Activated CD8-positive, alpha-beta memory T cell treated with anti-CD3 and anti-CD28 coated beads, Interleukin-2, amount 10 ng/mL, durations not matched to agents 7 days and 5 days (primary cell): ENCODE measurements around the gene RASGEF1C. TPM values are rescaled to one million over a fixed set of nuclear protein-coding genes. Genes with fewer than 3 reads are reported as not detected.

Experiments used
- ATAC-seq: fragments of 150-1000 bp; cut with Tn5 transposase; one replicate; pipeline ENCODE4 v1.10.0; 2021; ENCODE audit warnings: moderate library complexity
- CTCF ChIA-PET: fragments of 350-600 bp; sonication (Branson Sonifier 250); formaldehyde crosslinking; loops from one replicate; lab custom pipeline; 2021; ENCODE audit warnings: antibody characterized with exemption; lab: Charles Lee
- DNase-seq: peaks from one replicate; pipeline ENCODE4 v3.0.0-alpha.2; 2020
- H3K27ac Mint-ChIP-seq: one replicate; pipeline ENCODE4 v1.8.0; 2021; ENCODE audit warnings: mild to moderate bottlenecking, mixed read lengths
- H3K27me3 Mint-ChIP-seq: one replicate; pipeline ENCODE4 v1.8.0; 2021; ENCODE audit warnings: mixed read lengths
- H3K36me3 Mint-ChIP-seq: one replicate; pipeline ENCODE4 v1.8.0; 2021; ENCODE audit warnings: mild to moderate bottlenecking, mixed read lengths
- H3K4me1 Mint-ChIP-seq: one replicate; pipeline ENCODE4 v1.8.0; 2021; ENCODE audit warnings: mixed read lengths
- H3K4me3 Mint-ChIP-seq: one replicate; pipeline ENCODE4 v1.8.0; 2021; ENCODE audit warnings: mild to moderate bottlenecking, moderate library complexity, mixed read lengths
- H3K9me3 Mint-ChIP-seq: one replicate; pipeline ENCODE4 v1.8.0; 2022; ENCODE audit warnings: low read depth, mixed read lengths
- total RNA-seq, 2 experiments: library from RNA; stranded (reverse); gene quantifications; one replicate each; pipeline ENCODE4 v1.2.3, GENCODE V29; 2021

Gene RASGEF1C
- total RNA-seq, 2 experiments from 2014 or later: not detected

DNA sequence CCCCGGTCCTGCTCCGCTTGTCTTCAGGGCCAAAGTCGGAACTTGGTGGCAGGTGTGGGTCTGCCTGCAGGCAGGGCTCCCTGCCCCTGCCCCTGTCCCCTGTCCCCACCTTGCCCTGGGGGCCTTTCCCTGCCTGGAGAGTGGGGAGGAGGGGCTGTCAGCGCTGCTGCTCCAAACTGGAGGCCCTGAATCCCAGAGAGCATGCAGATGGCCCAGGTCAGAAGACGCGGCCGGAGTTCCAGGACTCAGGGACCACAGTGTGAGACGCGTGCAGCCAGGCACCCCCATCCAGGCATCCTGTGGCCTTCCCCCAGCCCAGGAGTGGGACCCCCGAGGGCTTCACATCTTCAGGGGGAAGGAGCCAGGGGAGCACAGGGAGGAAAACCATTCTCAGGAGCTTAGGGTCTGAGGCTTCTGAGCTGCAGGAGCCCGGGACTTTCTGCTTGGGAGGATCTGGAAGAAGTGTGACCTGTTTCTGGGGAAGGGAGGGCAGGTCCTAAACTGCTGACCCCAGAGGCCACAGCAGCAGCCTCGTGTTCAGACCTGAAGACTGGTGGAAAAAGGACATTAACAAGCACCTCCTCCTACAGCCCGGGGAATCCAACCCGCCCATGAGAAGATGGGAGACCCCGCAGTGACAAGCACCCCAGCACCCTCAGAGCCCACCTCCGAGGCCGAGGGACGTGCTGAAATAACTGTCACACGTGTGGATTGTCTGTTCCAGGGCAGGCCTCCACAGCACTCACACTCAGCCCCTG is 38.0 kb downstream of the RASGEF1C start:
- CTCF ChIA-PET: no interaction called here
- Mint-ChIP-seq H3K4me3 (no peak overlapping the region), H3K27me3 (no peaks in the 10 kb centered on the region), H3K4me1 (no peaks in the 10 kb centered on the region), H3K36me3 (no peaks in the 10 kb centered on the region), H3K27ac (no peak overlapping the region), H3K9me3 (no peaks in the 10 kb centered on the region)
- DNase-seq: no peak
- ATAC-seq: no peak

DNA sequence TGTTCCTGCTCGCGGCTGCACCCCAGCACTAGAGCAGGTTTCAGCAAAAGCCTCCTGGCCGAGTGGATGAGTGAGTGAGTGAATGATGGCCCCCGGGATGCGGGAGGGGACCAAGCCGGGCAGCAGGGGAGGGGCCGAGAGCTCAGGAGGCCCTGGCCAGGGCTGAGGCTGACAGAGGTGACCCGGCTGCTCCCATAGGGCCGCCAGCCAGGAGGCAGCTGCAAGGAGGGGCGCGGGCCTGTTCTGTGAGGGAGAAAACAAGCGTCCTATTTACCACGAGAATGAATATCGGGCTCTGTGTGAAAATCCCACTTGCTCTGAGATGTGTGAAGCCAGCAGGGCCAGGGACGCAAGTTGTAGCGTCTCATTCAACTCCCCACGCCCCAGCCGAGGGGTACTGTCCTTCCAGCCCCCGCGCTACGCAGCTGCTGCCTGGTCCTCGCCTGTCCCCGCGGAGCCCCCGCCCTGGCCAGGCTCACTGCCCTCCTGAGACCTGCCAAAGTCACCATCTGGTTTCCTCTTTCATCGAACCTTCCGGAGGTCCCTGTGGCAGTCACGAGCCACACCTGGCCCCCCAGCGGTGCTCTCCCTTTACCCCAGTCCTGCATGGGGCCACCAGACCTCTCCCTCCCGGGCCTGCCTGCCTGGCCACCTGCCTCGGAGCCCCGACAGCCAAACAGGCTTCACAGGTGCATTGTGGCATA is 38.8 kb downstream of the RASGEF1C start:
- ATAC-seq (no peak), DNase-seq (no peak)
- Mint-ChIP-seq H3K27me3 (no peaks in the 10 kb centered on the region), H3K4me1 (no peaks in the 10 kb centered on the region), H3K36me3 (no peaks in the 10 kb centered on the region), H3K27ac (no peak overlapping the region), H3K9me3 (no peaks in the 10 kb centered on the region), H3K4me3 (no peak overlapping the region)
- CTCF ChIA-PET: no interaction called here

DNA sequence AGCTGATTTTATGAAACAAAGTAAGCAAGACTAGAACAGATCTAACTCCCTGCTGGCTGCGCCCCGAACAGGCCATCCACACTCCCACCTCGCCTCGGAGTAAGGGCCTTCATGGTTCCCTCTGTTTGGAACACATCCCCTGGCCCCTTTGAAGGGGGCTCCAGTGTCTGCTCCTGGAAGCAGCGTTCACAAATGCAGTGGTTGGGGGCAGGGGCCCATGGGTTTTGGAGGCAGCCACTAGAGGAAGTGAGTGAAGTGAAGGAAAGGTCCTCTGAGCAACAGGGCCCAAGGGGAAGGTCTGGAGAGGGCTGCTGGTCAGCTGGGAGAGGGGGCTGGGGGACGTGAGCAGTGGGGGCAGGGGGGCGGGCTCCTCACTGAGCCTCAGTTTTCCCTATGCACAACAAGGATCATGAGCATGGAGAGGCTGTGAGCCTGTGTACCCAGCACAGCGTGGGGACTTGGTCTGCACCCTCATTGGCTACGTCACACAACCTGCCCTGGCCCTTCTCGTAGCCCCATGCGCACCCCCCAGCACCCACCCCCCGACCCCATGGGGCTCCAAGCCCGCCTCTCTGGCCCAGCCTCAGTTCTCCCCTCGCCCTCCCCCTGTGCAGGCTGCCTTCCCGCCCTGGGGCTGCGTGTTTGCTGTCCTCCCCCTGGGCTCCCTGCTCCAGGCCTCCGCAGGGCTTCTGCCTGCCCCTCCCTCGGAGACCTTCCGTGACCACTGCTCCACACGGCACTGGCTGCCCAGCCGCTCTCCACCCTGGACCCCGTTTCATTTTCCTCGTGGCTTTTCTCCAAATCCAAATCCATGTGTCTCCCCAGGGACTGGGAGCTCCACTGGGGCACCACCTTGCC is 39.5 kb downstream of the RASGEF1C start:
- Mint-ChIP-seq H3K4me1 (no peaks in the 10 kb centered on the region), H3K27me3 (peaks cover 5% of the 10 kb centered on the region), H3K36me3 (no peaks in the 10 kb centered on the region), H3K27ac (no peak overlapping the region), H3K4me3 (no peak overlapping the region), H3K9me3 (no peaks in the 10 kb centered on the region)
- CTCF ChIA-PET: no interaction called here
- DNase-seq (no peak), ATAC-seq (no peak)

DNA sequence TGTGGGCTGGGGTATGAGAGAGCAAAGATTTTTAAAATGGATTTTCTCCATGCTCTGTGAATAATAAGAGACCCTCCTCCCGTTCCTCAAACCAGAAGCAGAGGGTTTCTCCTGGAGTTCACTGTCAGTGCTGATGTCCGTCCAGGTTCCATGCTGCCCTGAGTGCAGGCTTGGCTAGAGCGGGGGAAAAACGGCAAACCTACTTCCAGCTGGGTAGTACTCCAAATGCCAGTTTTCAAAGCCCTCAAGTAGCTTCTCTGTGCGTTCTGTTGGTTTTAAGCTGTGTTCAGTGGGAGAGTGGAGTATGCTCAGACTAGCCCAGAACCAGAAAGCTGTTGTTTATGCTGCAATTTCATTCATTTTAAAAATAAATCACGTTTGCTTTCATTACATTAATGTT is 40.3 kb downstream of the RASGEF1C start:
- Mint-ChIP-seq H3K4me1 (no peaks in the 10 kb centered on the region), H3K4me3 (no peak overlapping the region), H3K9me3 (no peaks in the 10 kb centered on the region), H3K27me3 (peaks cover 10% of the 10 kb centered on the region), H3K27ac (no peak overlapping the region), H3K36me3 (no peaks in the 10 kb centered on the region)
- no peak for ATAC-seq
- CTCF ChIA-PET: no interaction called here
- DNase-seq: no peak

DNA sequence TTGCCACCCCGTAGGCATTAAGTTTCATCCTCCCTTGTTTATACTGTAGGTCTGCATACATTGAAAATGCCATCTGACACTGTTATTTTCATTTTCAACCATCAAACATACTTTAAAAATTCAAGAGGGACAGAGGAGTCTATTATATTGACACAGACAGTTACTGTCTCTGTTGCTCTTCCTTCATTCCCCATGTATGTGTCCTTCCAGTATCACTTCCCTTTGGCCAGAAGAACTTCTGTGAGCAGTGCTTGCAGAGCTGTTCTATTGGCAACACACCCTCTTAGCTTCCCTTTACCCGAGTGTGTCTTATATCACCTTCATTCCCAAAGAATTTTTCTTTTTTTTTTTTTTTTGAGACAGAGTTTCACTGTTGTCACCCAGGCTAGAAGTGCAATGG is 42.8 kb downstream of the RASGEF1C start:
- no peak overlapping the region for H3K27ac Mint-ChIP-seq
- H3K27me3 Mint-ChIP-seq: peaks cover 13% of the 10 kb centered on the region
- no peaks in the 10 kb centered on the region for H3K4me1 Mint-ChIP-seq
- DNase-seq (no peak), ATAC-seq (no peak)
- no peaks in the 10 kb centered on the region for H3K9me3 Mint-ChIP-seq
- no peaks in the 10 kb centered on the region for H3K36me3 Mint-ChIP-seq
- CTCF ChIA-PET: interaction anchor here (0.7 kb wide), 1 partner anchor 1062 kb away, joined by 3 read pairs; no protein-coding TSS in a partner anchor
- H3K4me3 Mint-ChIP-seq: no peak overlapping the region

DNA sequence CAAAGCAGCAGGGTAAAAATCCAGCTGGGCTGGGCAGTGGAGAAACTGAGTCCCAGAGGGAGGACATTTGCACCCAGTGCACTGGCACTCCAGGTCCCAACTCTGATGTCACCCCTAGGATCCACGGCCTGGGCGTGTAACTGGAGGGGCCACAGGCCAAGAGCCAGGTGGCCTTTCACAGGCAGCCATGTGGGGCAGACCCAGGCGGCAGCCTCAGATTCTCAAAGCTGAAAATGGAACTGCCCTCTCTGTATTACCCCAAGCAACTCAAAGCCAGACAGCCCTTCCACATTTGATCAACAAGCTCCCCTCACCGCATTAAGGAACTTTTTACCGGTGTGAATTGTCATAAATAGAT is 46.7 kb downstream of the RASGEF1C start:
- H3K27me3 Mint-ChIP-seq: peaks cover 25% of the 10 kb centered on the region
- H3K27ac Mint-ChIP-seq: no peak overlapping the region
- no peak overlapping the region for H3K4me3 Mint-ChIP-seq
- CTCF ChIA-PET: interaction anchor here (0.6 kb wide), 1 partner anchor 131 kb away, joined by 3 read pairs; no protein-coding TSS in a partner anchor
- H3K4me1 Mint-ChIP-seq: no peaks in the 10 kb centered on the region
- ATAC-seq: no peak
- DNase-seq: no peak
- H3K9me3 Mint-ChIP-seq: no peaks in the 10 kb centered on the region
- H3K36me3 Mint-ChIP-seq: no peaks in the 10 kb centered on the region

DNA sequence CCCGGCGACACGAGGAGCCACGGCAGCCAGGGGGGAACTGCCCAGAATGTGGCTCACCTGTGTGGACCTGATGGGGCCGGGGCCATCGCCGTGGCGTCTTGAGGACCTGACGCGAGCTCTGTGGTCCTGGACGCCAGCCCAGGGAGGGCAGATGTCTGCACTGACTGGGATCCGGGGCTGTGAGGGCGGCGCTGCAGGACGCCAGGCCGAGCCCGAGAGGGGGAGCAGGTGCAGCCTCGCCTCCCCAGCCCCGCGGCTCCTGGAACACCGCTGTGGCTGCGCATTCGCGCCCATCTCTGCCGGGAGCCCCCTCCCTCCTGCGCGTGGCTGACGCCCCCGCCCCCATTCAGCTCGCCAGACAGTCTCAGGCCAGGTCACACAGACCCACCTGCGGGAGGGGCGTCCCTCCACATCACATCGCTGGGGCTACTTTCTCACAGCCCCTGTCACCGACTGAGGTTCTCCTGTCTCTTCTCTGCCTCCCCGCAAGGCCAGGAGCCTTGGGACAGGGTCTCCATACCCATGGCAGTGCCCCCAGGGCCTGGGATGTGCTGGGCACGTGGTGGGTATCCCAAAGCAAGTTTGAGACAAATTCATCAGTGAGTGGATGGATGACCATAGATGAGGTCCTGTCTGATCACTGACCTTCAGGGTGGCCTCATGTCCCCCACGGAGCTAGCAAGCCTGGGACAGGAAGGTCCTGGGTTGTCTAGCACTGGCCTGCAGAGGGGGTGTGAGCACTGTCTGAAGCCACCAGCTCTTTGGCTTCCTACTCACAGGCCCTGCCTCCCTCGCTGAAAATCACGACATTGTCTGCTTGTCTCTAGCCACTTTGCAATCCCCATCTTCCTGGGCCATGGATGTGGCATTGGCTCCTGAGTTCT is 47.3 kb downstream of the RASGEF1C start:
- H3K36me3 Mint-ChIP-seq: no peaks in the 10 kb centered on the region
- no peak overlapping the region for H3K27ac Mint-ChIP-seq
- H3K9me3 Mint-ChIP-seq: no peaks in the 10 kb centered on the region
- DNase-seq (peak; percentile 30), ATAC-seq (no peak)
- H3K27me3 Mint-ChIP-seq: peaks cover 25% of the 10 kb centered on the region
- H3K4me1 Mint-ChIP-seq: no peaks in the 10 kb centered on the region
- no peak overlapping the region for H3K4me3 Mint-ChIP-seq
- CTCF ChIA-PET: no interaction called here

DNA sequence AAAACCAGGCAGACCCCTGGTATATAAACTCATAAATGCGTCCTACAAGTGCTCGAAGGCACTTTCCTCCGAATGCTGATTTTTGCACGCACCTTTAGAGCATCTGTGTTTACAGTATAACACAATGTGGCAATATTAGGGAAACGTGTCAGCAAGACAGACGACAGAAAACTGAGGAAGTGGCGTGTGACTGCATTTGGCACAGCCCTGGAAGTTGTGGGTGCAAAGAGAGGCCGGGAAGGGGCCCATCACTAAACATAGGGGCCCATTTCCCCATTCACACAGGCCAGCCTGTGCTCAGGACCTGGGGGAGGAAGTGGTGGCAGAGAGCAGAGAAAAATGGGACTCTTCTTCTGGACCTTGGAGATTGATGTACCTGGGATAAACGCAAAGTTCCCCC is 48.2 kb downstream of the RASGEF1C start:
- Mint-ChIP-seq H3K4me3 (no peak overlapping the region), H3K4me1 (no peaks in the 10 kb centered on the region), H3K27ac (no peak overlapping the region), H3K9me3 (no peaks in the 10 kb centered on the region), H3K36me3 (no peaks in the 10 kb centered on the region), H3K27me3 (peaks cover 25% of the 10 kb centered on the region)
- no peak for ATAC-seq
- DNase-seq: no peak
- CTCF ChIA-PET: no interaction called here

DNA sequence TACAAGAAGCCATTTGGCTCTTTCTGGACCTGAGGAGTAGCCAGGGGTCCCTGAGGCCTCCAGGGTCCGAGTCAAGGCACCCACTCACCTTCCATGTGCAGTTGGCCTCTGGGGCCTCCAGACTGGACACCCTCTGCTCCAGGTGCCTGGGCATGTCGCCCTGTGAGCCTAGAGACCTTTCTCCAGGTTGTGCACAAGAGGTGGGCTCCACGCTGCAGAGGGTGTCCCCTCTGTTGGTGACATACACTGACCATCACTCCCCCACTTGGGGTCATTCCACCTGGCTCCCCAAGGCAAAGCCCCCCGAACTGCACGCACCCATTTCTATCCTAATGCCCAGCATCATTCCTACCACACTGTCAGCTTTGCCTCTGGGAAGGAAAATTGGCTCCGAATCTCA is 48.8 kb downstream of the RASGEF1C start:
- DNase-seq (peak; percentile 23), ATAC-seq (no peak)
- Mint-ChIP-seq H3K27ac (no peak overlapping the region), H3K4me1 (no peaks in the 10 kb centered on the region), H3K4me3 (no peak overlapping the region), H3K9me3 (no peaks in the 10 kb centered on the region), H3K27me3 (peaks cover 25% of the 10 kb centered on the region), H3K36me3 (no peaks in the 10 kb centered on the region)
- CTCF ChIA-PET: no interaction called here

DNA sequence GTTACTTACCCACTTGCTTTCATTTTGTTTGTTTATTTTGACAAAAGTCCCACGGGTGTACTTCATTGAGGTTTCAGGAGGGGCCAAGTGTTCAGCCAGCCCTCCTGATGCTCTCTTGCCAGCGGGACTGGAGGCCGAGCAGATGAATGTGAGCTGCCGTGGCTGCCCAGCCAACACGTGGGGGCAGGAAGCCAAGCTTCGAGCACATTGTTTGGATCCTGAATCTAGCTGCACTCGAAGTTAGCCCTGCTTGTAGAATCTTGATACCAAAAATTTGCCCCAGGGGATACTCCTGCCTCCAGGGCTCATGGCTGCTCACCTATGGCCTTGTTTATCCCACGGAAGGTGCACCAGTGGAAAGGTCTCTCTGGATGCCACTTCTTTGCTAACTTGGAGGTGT is 49.3 kb downstream of the RASGEF1C start:
- CTCF ChIA-PET: no interaction called here
- no peaks in the 10 kb centered on the region for H3K9me3 Mint-ChIP-seq
- DNase-seq (peak; percentile 14), ATAC-seq (no peak)
- no peaks in the 10 kb centered on the region for H3K4me1 Mint-ChIP-seq
- no peaks in the 10 kb centered on the region for H3K36me3 Mint-ChIP-seq
- peaks cover 22% of the 10 kb centered on the region for H3K27me3 Mint-ChIP-seq
- H3K4me3 Mint-ChIP-seq: no peak overlapping the region
- no peak overlapping the region for H3K27ac Mint-ChIP-seq

DNA sequence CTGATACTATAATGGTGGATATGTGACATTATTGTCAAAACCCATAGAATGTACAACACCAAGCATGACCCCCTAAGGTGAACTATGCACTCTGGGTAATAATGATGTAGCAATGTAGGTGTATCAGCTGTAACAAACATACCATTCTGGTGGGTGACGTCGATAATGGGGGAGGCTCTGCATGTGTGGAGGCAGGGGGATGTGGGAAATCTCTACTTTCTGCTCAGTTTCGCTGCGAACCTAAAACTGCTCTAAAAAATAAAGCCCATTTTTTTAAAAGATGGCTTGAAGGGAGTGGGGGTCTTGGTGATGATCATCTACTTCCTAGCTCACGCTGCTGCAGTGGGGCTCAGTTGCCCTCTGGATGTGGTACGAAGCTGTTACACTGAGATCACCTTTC is 51.1 kb downstream of the RASGEF1C start:
- DNase-seq (peak; percentile 15), ATAC-seq (no peak)
- Mint-ChIP-seq H3K4me1 (no peaks in the 10 kb centered on the region), H3K4me3 (no peak overlapping the region), H3K36me3 (no peaks in the 10 kb centered on the region), H3K27me3 (peaks cover 12% of the 10 kb centered on the region), H3K9me3 (no peaks in the 10 kb centered on the region), H3K27ac (no peak overlapping the region)
- CTCF ChIA-PET: no interaction called here

DNA sequence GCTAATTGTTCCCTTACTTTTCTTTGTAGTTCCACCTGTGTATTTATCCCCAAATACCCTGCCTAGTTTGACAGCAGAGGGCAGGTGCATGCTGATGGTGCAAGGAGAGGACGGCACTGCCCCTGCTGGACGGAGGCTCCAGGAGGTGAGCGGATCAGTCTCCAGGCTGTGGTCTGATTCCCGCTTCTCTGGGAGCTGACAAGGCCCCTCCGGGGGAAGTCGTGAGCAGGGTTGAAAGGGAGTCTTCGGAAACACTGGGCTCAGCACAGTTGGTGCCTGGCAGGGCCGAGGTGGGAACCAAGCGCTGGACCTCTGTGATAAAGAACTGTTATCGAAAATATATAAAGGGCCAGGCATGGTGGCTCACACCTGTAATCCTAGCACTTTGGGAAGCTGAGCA is 52.9 kb downstream of the RASGEF1C start:
- H3K4me1 Mint-ChIP-seq: no peaks in the 10 kb centered on the region
- H3K27me3 Mint-ChIP-seq: peaks cover 12% of the 10 kb centered on the region
- H3K9me3 Mint-ChIP-seq: no peaks in the 10 kb centered on the region
- ATAC-seq: no peak
- H3K36me3 Mint-ChIP-seq: no peaks in the 10 kb centered on the region
- CTCF ChIA-PET: no interaction called here
- no peak for DNase-seq
- H3K4me3 Mint-ChIP-seq: no peak overlapping the region
- H3K27ac Mint-ChIP-seq: no peak overlapping the region
